ENCODE results near the gene BRCC3.

- no peak for TF ChIP-seq TAF1 (conservative IDR thresholded peaks at IDR 0.05)
- TF ChIP-seq CTCF (IDR thresholded peaks at IDR 0.05; ENCODE audit: low read depth, low read length, missing input control): no peak
- no peak for TF ChIP-seq SP1 (IDR thresholded peaks at IDR 0.05)
- no peak for TF ChIP-seq MAX (IDR thresholded peaks at IDR 0.05)
- no peak for TF ChIP-seq GABPA (IDR thresholded peaks at IDR 0.05 in 1 of 2, conservative IDR thresholded peaks at IDR 0.05 in 1 of 2)
- TF ChIP-seq REST (IDR thresholded peaks at IDR 0.05): no peak
- TF ChIP-seq RXRA (IDR thresholded peaks at IDR 0.05): no peak
- no peak for TF ChIP-seq YY1 (IDR thresholded peaks at IDR 0.05)
- TF ChIP-seq RAD21 (IDR thresholded peaks at IDR 0.05): no peak
Observed at GRCh38 chrX:155113097-155113496, 41.8 kb downstream of the BRCC3 start.

All from liver (tissue), 3 donors.